Measurements from ENCODE around the gene BHMT2.
A peak's percentile ranks its signal among the peaks of the same experiment; 100 is the strongest.

The BHMT2 gene

GRCh38 chr5:79025054-79025472, 44.5 kb upstream of the BHMT2 start:
- H3K4me3 ChIP-seq (ENCODE audit: low read depth, low read length) = peak overlapping the region; percentile 36
- no peak for DNase-seq (ENCODE audit: low read depth)
- TF ChIP-seq, protein P1, sequence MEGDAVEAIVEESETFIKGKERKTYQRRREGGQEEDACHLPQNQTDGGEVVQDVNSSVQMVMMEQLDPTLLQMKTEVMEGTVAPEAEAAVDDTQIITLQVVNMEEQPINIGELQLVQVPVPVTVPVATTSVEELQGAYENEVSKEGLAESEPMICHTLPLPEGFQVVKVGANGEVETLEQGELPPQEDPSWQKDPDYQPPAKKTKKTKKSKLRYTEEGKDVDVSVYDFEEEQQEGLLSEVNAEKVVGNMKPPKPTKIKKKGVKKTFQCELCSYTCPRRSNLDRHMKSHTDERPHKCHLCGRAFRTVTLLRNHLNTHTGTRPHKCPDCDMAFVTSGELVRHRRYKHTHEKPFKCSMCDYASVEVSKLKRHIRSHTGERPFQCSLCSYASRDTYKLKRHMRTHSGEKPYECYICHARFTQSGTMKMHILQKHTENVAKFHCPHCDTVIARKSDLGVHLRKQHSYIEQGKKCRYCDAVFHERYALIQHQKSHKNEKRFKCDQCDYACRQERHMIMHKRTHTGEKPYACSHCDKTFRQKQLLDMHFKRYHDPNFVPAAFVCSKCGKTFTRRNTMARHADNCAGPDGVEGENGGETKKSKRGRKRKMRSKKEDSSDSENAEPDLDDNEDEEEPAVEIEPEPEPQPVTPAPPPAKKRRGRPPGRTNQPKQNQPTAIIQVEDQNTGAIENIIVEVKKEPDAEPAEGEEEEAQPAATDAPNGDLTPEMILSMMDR (IDR thresholded peaks at IDR 0.05; ENCODE audit: control insufficient read depth, extremely low read depth, insufficient read depth) = peak; percentile 96

GRCh38 chr5:79030663-79031484, 38.7 kb upstream of the BHMT2 start:
- no peak for DNase-seq (ENCODE audit: low read depth)

GRCh38 chr5:79031485-79031867, 38.1 kb upstream of the BHMT2 start:
- no peak for DNase-seq (ENCODE audit: low read depth)
- TF ChIP-seq, protein P1 (IDR thresholded peaks at IDR 0.05; ENCODE audit: control insufficient read depth, extremely low read depth, insufficient read depth) = no peak
- H3K4me3 ChIP-seq (ENCODE audit: low read depth, low read length) = no peak overlapping the region

More at GRCh38 chr5:79030663-79031484, 38.7 kb upstream of the BHMT2 start:
- H3K4me3 ChIP-seq (ENCODE audit: low read depth, low read length) = no peak overlapping the region
- TF ChIP-seq, protein P1 (IDR thresholded peaks at IDR 0.05; ENCODE audit: control insufficient read depth, extremely low read depth, insufficient read depth) = no peak

DNA sequence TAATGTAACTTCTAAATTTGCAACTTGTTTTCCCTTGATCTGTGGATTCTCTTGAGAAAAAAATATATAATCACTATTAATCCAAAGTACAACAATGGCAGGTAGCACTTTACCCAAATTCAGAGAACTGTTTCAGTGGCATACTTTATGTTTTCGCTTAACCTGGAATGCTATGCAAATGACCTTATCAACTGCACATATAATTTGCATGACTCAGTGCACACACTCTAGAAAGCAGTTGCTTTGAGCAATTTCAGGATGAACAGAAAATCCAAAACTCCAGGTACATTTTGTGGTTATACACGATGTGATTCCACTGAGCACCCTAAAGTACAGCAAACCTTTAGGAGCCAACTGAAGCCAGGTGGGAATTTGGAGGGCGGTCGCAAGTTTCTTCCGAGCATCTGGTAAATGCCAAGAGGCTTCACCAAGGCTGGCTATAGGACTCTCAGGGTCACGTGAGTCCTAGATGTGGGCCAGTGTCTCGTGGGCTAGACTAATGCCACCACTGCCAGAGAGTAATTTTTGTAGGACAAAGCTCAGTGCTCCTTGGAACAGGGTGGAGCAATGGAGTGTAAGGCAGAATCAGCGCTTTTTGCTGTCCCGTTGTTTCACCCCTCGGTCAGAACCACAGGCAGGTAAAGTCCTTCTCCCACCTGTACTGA, 37.4 kb upstream of the BHMT2 start:
- DNase-seq (ENCODE audit: low read depth) = no peak

DNA sequence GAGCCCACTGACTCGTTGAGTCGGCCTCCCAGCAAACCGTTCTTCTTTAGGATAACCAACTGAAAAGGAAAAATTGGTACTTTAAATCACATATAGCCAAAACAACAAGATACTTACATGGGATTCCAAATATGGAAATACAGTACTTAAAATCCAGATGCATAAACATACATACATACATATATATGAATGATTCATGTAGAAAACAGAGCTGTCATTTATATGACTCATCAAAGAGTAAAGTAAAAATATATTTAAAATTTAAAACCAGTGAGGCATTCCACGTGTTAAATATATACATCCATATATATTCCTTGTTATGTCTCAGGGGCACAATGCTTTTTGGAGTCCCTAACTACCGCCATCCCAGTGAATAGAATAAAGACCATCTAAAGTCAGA, 36.8 kb upstream of the BHMT2 start:
- TF ChIP-seq, protein P1 (IDR thresholded peaks at IDR 0.05; ENCODE audit: control insufficient read depth, extremely low read depth, insufficient read depth) = no peak
- no peak overlapping the region for H3K4me3 ChIP-seq (ENCODE audit: low read depth, low read length)
- DNase-seq (ENCODE audit: low read depth) = no peak

More for the DNA sequence above, 37.4 kb upstream of the BHMT2 start:
- no peak overlapping the region for H3K4me3 ChIP-seq (ENCODE audit: low read depth, low read length)
- TF ChIP-seq, protein P1 (IDR thresholded peaks at IDR 0.05; ENCODE audit: control insufficient read depth, extremely low read depth, insufficient read depth) = no peak

DNA sequence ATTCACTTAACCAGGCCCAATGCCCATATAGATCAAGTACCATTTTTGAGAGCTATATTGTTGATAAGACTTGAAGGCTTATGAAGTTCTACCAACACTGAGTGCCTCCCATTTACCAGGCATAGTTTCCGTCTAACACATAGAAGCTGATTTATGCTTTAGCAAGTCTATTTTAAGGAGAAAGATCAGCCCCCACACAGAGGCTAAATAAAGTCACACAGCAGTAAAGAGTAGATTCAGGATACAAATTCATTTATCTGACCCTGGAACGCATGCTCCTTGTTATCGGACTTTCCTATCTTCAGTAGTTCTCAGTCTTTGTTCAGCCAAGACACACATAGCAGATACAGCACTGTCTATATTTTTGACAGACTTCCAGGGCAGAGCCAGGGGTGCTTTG, 34.3 kb upstream of the BHMT2 start:
- TF ChIP-seq, protein P1 (IDR thresholded peaks at IDR 0.05; ENCODE audit: control insufficient read depth, extremely low read depth, insufficient read depth) = no peak
- H3K4me3 ChIP-seq (ENCODE audit: low read depth, low read length) = no peak overlapping the region
- DNase-seq (ENCODE audit: low read depth) = peak; percentile 58

Measured in LNCaP clone FGC (cell line).